Stimulated activated CD4-positive, alpha-beta T cell treated with anti-CD3 and anti-CD28 coated beads, Interleukin-1b, Interleukin-23, amount 100 ng/mL, for 4 hours (primary cell): ENCODE measurements around the gene ARL13B.

Experiments
- DNase-seq, 2 donors: peaks; one replicate each; pipeline ENCODE4 v3.0.0-alpha.2; 2020; ENCODE audit warnings: low read depth in 2 of 2

ARL13B gene

GRCh38 chr3:94099311-94099710 lies 119.4 kb downstream of the ARL13B start:
- no peak for DNase-seq

- DNase-seq, result no peak
Observed at GRCh38 chr3:94101860-94102259, 121.9 kb downstream of the ARL13B start.
